Measurements from ENCODE around the gene PACSIN1.
A peak's percentile ranks its signal among the peaks of the same experiment; 100 is the strongest.

PACSIN1 gene, protein sequence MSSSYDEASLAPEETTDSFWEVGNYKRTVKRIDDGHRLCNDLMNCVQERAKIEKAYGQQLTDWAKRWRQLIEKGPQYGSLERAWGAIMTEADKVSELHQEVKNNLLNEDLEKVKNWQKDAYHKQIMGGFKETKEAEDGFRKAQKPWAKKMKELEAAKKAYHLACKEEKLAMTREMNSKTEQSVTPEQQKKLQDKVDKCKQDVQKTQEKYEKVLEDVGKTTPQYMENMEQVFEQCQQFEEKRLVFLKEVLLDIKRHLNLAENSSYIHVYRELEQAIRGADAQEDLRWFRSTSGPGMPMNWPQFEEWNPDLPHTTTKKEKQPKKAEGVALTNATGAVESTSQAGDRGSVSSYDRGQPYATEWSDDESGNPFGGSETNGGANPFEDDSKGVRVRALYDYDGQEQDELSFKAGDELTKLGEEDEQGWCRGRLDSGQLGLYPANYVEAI

DNA sequence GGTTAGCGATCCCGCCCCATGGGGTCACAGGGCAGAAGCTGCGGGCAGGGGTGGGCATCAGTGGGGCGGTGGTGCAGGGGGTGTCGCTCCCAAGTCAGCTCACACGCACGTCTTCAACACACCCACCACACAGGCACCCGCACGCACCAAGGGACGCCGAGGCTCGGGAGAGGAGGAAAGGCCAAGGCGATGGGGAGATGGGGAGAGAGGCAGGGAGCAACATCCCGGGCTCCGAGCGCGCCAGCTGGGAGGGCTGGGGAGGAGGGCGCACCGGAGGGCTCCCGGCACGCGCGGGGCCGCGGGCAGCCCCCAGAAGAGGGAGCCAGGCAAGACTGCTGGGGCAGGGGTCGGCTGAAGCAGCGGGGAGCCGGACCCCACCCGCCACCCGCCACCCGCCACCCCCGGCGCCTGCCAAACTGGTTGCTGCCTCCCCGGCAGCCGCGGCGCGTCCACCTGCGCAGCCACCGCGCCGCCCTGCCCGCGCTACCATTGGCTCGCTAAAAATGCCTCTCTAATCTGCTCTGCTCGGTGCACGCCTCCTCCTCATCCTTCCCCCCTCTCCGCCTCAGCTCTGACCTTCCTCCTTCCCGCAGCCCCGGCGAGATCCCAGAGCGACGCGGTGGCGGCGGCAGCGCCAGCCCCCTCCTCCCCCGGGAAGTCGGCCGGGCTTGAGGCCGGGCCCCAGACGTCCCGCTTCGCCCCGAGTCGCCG, at the start of gene PACSIN1:
Gene PACSIN1, plus strand, starts transcription at position 546 of the 711 bp plus-strand sequence. CDS start 60,230 bp downstream, outside the sequence.
- peak; percentile 24 for DNase-seq

DNA sequence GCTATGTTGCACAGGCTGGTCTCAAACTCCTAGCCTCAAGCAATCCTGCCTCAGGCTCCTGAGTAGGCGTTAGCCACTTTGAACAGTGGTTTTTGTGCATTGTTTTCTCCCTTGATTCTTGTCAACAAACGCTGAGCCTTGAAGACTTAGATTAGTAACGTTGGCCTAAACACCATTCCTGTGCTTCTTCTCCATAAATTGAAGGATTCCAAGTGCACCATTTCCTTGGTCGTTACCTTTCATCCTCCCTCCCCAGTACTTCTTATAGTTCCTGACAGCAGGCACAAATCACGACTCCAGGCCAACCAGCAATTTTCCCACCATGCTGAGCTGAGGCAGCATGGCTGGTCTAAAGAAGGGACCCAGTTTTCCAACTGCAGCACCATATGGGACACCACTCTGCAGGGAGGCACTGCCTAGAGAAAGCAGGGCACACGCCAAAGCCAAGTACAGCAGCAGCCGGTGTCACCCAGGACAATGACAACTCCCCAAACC, 49.0 kb upstream of the PACSIN1 start:
- no peak for DNase-seq

DNA sequence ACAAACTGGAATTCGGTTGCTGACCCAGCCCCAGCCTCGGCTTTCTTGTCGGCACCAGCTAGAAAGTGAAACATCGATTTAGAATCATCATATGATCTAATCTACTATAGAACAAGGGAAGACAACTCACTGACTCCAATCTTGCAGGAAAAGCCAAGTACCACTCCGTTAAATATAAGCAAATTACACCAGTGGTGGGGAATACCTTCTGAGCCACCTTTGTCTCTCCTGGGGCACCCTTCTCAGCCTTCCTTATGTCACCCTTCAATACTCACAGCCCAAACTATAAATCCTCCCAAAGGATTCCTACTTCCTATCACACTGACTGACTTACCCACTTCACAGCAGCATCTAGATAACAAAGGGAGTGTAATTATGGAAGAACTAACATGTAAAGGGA, 47.5 kb upstream of the PACSIN1 start:
- no peak for DNase-seq

DNA sequence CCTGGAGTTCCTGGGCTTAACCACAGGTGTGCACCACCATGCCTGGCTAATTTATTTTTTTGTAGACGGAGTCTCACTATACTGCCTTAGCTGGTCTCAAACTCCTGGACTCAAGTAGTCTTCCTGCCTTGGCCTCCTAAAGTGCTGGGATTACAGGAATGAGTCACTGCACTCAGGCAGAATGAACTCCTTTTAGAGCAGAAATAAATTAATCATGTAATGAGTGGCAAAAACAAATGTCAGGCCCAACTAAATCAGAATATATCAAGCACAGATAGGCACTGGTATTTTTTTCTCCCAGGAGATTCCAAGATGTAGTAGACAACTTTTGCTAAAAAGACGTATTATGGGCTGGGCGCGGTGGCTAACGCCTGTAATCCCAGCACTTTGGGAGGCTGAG, 42.6 kb upstream of the PACSIN1 start:
- no peak for DNase-seq

DNA sequence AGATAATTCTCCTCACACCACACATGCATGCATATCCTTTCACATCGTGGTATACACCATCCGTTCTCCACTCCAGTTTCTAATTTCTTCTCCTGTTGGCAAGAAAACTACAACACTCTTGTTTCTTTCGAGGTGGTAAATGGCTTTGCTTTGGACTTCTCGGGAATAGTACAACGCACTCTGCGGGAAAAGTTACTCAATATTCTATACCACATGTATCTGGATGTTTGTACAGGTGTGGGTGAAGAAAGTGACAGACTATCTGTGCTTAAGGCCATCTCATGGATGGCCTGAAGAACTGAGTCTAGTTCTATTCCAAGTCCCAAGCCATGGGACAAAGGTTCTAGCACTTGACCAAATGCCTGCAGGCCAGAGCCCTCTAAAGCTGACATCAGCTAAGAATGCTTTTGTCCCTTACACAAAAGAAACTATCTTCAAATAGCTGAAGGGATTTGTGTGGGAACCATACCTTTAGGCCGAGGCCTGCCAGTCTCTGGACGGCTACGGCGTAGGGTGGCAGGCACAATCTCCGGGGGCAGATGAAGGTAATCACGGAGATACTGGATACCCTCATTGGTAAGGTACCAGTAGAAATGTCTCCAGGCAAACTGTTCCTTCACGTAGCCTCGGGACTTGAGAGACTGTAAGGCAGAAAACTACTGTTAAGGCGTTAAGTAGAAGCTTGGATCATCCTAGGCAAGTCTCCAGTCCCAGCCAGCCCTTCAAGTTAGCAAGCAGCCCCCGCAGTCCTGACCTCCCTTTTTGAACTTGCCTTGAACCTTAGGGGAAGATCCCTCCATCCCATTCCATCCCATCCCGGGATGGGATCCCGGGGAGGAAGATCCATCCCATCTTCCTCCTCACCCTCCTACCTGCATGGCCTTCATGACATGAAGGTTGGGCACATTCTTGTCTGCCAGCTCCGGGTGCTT, 41.4 kb upstream of the PACSIN1 start:
- no peak for DNase-seq

DNA sequence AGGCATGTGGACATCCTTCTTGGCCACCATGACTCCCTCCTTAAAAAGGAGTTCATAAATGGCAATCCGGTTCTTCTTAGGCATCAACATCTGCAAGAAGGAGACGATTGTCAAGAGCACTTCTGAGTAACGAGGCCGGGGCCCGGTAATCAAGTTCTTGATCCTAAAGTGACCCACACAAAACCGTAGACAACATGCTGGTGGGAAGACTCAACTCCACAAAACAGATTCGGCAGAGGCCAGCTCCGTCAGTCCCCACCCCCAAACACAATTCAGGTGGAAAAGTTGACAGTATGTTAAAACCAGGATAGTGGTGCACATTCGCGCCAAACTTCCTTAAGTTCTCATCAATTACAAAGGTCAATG, 40.8 kb upstream of the PACSIN1 start:
- peak; percentile 3 for DNase-seq

DNA sequence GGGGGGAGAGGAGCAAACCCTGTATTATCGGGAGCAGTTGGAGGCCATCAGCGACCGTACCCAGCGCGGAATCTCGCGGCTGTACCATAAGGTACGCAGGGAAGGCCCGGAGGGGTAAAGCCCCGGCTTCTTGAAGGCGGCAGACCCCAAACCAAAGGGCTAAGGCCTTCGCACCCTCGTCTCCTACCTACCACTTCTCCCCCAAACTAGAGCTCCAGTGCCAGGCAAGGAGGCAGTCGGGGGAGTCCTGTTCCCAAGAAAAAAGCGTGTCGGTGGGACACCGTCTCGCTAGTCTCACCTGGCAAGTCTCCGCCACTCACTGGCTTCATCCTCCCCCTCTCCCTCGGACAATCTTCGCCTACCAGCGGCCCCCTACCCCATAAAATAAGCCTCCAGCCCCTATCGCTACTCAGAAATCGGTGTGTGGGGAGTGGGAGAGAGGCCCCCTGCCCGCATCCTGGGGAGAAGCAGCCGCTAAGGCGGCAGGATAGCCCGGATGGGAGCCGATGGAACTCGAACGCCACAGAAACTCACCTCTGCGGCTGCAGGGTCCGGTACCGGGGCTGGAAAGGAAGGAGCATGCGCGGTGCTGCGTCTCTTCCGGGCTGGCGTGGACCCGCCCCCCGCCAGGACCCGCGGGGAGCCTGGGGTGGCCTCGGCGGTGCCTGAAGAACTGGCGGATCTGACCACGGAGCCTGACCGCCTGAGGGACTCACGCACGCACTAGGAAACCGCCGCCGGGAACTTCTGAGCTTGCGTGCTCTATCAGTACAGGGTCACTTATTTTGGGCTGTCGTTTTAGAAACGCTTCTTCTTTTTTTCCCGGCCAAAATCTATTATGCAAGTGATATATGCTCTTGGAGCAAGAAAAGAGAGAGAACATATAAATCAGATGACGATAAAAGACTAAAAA, 40.1 kb upstream of the PACSIN1 start, which contains the start of gene RPS10:
Gene RPS10, minus strand, starts transcription at position 572 of the 913 bp plus-strand sequence. CDS start 848 bp downstream, outside the sequence.
- DNase-seq = peak; percentile 95

DNA sequence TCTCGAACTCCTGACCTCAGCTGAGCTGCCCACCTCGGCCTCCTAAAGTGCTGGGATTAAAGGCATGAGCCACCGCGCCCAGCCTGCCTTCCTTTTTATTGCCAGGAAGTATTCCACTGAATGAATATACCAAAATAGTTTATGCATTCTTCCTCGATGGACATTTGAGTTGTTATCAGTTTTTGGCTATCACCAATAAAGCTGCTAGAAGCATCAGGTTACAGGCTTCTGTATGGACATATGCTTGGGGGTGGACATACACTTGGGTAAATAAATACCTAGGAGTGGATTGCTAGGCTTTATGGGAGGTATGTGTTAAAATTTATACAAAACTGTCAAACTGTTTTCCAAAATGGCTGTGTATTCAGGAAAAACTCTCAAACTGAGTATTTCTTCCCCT, 30.0 kb upstream of the PACSIN1 start:
- DNase-seq = no peak

DNA sequence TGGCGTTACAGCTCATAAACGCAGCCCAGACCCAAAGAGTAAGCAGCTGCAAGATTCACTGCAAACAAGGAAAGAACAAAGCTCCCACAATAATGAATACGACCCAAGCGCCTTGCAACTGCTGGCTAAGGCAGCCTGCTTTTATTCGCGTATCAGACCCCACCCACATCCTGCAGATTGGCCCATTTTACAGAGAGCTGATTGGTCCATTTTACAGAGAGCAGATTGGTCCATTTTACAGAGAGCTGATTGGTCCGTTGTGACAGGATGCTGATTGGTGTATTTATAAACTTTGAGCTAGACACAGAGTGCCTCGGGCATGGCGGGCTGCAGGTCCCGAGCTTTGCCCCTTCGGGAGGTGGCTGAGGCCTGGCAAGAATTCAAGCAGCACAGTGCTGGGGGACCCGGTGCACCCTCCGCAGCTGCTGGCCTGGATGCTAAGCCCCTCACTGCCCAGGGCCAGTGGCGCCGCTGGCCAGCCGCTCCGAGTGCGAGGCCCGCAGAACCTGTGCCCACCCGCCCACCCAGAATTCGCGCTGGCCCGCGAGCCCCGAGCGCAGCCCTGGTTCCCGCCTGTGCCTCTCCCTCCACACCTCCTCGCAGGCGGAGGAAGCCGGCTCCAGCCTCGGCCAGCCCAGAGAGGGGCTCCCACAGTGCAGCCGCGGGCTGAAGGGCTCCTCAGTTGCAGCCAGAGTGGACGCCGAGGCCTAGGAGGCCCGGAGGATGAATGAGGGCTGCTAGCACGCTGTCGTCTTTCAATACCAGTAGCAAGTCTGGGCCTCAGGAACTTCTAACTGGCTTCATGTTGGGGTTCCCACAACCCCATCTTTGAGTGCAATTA, 28.9 kb upstream of the PACSIN1 start:
- no peak for DNase-seq

DNA sequence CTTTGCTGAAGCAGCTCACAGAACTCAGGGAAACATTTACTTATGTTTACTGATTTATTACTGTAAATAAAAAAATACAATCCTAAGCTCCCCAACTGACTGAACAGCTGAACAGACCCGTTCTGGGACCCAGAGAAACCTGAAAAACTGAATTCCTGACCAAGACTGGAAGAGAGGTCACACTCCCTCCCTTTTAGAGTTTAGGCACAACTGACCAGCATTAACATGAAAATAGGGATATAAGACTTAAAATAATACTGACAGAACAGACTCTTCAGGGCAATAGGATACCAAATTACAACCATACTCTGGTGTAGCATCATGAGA, 28.3 kb upstream of the PACSIN1 start:
- DNase-seq = no peak

DNA sequence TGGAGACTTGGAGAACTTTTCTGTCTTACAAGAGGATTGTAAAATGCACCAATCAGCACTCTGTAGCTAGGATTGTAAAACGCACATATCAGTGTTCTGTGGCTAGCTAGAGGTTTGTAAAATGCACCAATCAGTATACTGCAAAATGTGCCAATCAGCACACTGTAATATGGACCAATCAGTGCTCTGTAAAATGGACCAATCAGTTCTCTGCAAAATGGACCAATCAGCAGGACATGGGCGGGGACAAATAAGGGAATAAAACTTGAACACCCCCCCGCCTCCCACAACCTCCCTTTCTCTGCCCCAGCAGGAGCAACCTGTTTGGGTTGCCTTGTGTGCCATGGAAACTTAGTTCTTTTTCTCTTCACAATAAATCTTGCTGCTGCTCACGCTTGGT, 27.2 kb upstream of the PACSIN1 start:
- no peak for DNase-seq

DNA sequence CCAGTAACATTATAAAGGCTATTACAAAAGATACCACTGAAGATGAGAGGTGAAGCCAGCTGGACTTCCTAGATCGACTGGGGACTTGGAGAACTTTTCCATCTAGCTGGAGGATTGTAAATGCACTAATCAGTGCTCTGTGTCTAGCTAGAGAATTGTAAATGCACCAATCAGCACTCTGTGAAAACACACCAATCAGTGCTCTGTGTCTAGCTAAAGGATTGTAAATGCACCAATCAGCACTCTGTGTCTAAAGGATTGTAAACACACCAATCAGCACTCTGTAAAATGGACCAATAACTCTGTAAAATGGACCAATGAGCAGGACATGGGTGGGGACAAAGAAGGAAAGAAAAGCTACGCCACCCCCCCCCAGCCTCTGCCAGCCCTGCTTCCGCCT, 26.4 kb upstream of the PACSIN1 start:
- no peak for DNase-seq

DNA sequence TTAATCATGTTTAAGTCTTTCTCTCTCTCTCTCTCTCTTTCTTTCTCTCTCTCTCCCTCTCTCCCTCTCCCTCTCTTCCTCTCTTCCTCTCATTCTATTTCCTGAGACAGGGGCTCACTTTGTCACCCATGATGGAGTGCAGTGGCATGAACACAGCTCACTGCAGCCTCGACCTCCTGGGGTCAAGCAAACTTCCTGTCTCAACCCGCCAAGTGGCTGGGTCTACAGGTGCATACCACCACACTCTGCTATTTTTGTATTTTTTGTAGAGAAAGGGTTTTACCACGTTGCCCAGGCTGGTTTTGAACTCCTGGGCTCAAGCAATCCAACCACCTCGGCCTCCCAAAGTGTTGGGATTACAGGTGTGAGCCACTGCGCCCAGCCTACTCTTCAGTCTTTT, 24.4 kb upstream of the PACSIN1 start:
- no peak for DNase-seq

DNA sequence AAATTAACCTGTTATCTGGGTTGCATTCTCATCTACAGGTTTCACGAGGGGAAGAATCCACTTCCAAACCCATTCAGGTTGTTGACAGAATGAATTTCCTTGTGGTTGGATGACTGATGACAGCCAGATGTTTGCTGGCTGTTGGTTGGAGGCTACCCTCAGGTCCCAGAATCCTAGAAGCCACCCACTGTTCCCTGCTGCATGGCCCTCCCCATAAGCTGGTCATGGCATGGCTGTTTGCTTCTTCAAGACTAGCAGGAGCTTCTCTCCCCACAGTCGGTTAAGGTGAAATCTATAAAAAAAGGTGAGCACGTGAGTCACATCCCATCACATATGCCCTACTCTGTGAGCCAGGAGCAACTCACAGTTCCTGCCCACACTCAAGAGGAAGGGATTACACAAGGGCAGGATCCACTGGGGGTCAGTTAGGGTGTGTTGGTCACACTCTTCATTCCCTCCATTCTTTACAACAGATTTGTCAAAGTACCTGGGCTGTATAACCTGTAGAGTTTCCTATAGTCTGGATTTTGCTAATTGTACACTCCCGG, 20.5 kb upstream of the PACSIN1 start:
- no peak for DNase-seq

DNA sequence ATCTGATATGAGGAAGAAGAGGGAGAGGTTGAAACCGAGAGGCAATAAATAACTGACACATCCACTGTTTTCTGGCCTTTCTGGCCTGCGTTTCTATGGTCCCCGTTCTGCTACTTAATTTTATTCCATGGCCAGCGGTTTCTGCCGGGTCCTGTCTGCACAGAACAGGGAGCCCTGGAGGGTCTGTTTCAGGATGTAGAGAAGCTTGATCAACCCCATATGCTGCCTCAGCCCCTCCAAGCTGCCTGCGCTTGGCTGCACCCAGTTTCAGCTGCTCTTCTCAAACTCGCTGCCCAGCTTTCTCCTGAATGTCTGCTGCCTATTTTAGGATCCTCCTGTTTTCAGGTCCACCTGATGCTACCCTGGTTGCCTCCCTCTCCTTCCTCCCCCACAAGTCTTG, 18.5 kb upstream of the PACSIN1 start:
- no peak for DNase-seq

DNA sequence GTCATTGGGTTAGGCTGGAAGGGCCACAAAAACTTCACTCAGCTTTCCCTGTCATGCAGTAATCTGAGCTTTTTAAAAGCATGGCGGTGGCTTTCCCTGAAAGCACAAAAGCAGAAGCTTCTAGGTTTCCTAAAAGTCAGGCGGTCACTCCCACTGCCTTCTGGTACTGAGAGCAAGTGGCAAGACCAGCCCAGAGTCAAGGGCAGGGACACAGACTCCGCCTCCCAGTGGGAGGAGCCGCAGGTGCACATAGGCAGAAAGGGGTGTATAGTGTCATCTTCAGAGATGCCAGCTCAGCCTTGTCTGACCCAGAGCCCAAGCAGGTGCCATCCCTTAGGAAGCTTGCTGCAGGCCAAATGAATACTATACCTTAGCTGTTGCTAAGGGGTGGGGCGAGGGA, 18.0 kb upstream of the PACSIN1 start:
- DNase-seq = no peak

DNA sequence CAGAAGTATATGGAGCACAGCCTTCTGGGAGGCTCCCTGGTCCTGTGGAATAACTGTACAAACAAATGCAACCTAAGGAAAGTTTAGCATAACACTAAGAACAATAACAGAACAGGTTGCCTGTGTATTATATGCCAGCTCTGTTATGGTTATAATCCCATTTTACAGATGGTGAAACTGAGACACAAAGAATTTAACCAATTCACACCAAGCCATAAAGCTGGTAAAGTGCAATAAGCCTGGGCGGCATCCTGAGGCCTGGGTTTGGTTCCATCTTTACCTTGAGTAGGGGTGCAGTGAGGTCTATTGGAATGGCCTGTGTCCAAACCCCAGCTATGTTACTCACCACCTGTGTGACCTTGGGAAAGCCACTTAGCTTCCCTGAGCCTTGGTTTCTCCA, 14.7 kb upstream of the PACSIN1 start:
- DNase-seq = no peak

DNA sequence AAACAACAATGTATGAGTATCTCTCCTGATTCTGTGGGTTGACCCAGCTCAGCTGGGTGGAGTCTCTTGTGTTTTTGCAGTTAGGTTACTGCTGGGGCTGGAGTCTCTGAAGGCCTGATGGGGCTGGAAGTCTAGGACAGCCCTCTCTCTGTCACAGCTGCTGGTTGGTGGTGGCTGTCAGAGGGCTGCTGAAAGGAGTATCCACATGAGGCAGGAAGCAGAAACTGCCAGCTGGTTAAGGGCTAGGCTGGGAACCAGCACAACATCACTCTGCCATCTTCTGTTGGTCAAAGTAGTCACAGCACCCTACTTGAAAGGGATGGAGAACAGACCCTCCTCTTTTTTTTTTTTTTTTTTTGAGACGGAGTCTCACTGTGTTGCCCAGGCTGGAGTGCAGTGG, 10.0 kb upstream of the PACSIN1 start:
- DNase-seq = no peak

DNA sequence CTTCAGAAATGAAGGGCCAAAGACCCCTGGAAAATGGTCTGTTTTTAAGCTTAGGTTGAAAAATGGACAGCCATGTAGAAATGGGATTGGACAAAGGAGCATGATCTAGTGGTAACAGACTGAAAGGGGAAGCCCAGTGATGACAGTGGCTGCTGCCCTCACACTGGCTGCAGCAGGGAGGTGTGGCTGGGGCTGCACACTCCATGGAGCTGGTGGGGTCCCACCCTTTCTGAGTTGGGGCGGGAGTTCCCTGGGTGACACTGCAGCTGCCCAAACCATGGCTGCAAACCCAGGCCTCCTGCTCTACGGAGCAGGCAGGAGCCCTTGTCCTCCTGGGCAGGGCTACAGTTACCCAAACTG, 8.5 kb upstream of the PACSIN1 start:
- DNase-seq = no peak

Data from CD4-positive, alpha-beta T cell treated with Interleukin-17A for 4 hours (primary cell).